NCI-H774 (cell line): ENCODE measurements around the gene ZNF221.
"Not testable (repeated sequence)": the region's sequence is repeated elsewhere in the genome, so short reads cannot be mapped to it uniquely, and the experiment has no call there.

Source experiments
- DNase-seq: peaks from one replicate; lab custom pipeline; 2025; lab: John Stamatoyannopoulos, UW

The ZNF221 gene

GRCh38 chr19:43950834-43951645 is at the start of gene ZNF221:
Gene ZNF221 (plus strand): TSS chr19:43951228. CDS start chr19:43962727, 11,499 bp downstream.
- peak; percentile 78 for DNase-seq

- peak; percentile 79 for DNase-seq
Observed at GRCh38 chr19:43901395-43902390, 49.3 kb upstream of the ZNF221 start.

GRCh38 chr19:43902399-43902798 is 48.6 kb upstream of the ZNF221 start:
- DNase-seq, result no peak

- no peak for DNase-seq
Observed at GRCh38 chr19:43905897-43906296, 45.1 kb upstream of the ZNF221 start.

GRCh38 chr19:43906774-43907173 is 44.3 kb upstream of the ZNF221 start:
- no peak for DNase-seq

GRCh38 chr19:43908659-43909058 is 42.4 kb upstream of the ZNF221 start:
- no peak for DNase-seq

- no peak for DNase-seq
Observed at GRCh38 chr19:43910884-43911283, 40.1 kb upstream of the ZNF221 start.

GRCh38 chr19:43913383-43913782 is 37.6 kb upstream of the ZNF221 start:
- DNase-seq, result no peak

- DNase-seq, result no peak
Observed at GRCh38 chr19:43914051-43914450, 37.0 kb upstream of the ZNF221 start.

- no peak for DNase-seq
Observed at GRCh38 chr19:43923875-43924274, 27.2 kb upstream of the ZNF221 start.

GRCh38 chr19:43928820-43929219 is 22.2 kb upstream of the ZNF221 start:
- no peak for DNase-seq

GRCh38 chr19:43934055-43934984 is 16.7 kb upstream of the ZNF221 start:
- DNase-seq, result no peak

GRCh38 chr19:43934985-43935708 is 15.9 kb upstream of the ZNF221 start, which contains the start of gene ZNF45:
Gene ZNF45 (minus strand): TSS chr19:43935282. CDS start chr19:43922185, 13,097 bp downstream.
- peak; percentile 89 for DNase-seq

GRCh38 chr19:43936188-43936587 is 14.8 kb upstream of the ZNF221 start:
- DNase-seq, result no peak

- no peak for DNase-seq
Observed at GRCh38 chr19:43939557-43940260, 11.3 kb upstream of the ZNF221 start.

- no peak for DNase-seq
Observed at GRCh38 chr19:43940719-43941118, 10.3 kb upstream of the ZNF221 start.

GRCh38 chr19:43941209-43941608 is 9.8 kb upstream of the ZNF221 start:
- no peak for DNase-seq

- not testable (repeated sequence) for DNase-seq
Observed at GRCh38 chr19:43947412-43947811, 3.6 kb upstream of the ZNF221 start.

- DNase-seq, result not testable (repeated sequence)
Observed at GRCh38 chr19:43949803-43950202, 1.2 kb upstream of the ZNF221 start.

- DNase-seq, result no peak
Observed at GRCh38 chr19:43956827-43957226, 5.8 kb downstream of the ZNF221 start.
